RWPE2 (cell line): ENCODE results near the gene IQCE.

Experiments
- ATAC-seq: fragments of 200-7000 bp; cut with Tn5 transposase; 3 replicates; pipeline ENCODE4 v1.9.1; 2021; ENCODE audit warnings: low read depth
- DNase-seq: peaks from one replicate; pipeline ENCODE4 v3.0.0-alpha.2; 2020; ENCODE audit warnings: low spot score
- H3K27ac ChIP-seq: fragments of 450-650 bp; 2 replicates; pipeline ENCODE4 v1.5.1; 2017; ENCODE audit warnings: mild to moderate bottlenecking; ENCODE audit not compliant: poor library complexity, severe bottlenecking
- H3K27me3 ChIP-seq: fragments of 250-450 bp; sonication (Bioruptor Pico); 2 replicates; pipeline ENCODE4 v1.5.1; 2021; ENCODE audit warnings: mild to moderate bottlenecking, moderate library complexity; ENCODE audit not compliant: insufficient read depth, poor library complexity, severe bottlenecking
- H3K36me3 ChIP-seq: fragments of 250-450 bp; sonication (Bioruptor Pico); 2 replicates; pipeline ENCODE4 v1.5.1; 2020; ENCODE audit warnings: low read depth, mild to moderate bottlenecking, moderate library complexity
- H3K4me1 ChIP-seq: fragments of 250-450 bp; sonication (Bioruptor Pico); 2 replicates; pipeline ENCODE4 v1.5.1; 2021; ENCODE audit warnings: mild to moderate bottlenecking, moderate library complexity; ENCODE audit not compliant: insufficient read depth, poor library complexity, severe bottlenecking
- H3K4me3 ChIP-seq: fragments of 250-450 bp; sonication (Bioruptor Pico); 2 replicates; pipeline ENCODE4 v1.5.1; 2021; ENCODE audit warnings: mild to moderate bottlenecking, moderate library complexity; ENCODE audit not compliant: severe bottlenecking
- H3K9me3 ChIP-seq: fragments of 250-450 bp; sonication (Bioruptor Pico); 2 replicates; pipeline ENCODE4 v1.5.1; 2021; ENCODE audit warnings: mild to moderate bottlenecking, moderate library complexity; ENCODE audit not compliant: severe bottlenecking
- CTCF ChIP-seq: fragments of 450-650 bp; IDR thresholded peaks from one replicate; pipeline ENCODE4 v1.5.1; 2017; ENCODE audit warnings: mild to moderate bottlenecking, moderate library complexity; ENCODE audit not compliant: poor library complexity, severe bottlenecking

Gene IQCE

DNA sequence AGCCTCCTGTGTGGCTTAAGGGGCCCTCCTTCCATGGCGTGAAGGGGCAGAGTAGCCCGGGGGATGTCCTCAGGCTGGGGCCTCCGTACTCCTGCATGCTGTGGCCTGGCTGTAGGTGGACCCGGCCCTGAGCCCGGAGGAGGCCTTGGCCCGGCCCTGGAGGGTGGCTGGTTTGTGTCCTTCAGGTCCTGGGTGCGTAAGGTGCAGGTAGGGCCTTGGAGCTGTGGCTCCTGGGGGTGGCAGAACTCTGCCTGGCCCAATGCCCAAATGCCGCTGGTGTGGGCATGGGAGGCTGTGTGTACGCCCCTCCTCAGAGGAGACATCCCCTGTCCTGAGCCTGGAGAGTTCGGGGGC is 102.3 kb downstream of the IQCE start:
- TF ChIP-seq CTCF, result no peak
- H3K27me3 ChIP-seq, result no peaks in the 10 kb centered on the region
- no peaks in the 10 kb centered on the region for H3K36me3 ChIP-seq
- no peak overlapping the region for H3K4me3 ChIP-seq
- ATAC-seq (no peak), DNase-seq (no peak)
- no peak overlapping the region for H3K27ac ChIP-seq
- no peaks in the 10 kb centered on the region for H3K4me1 ChIP-seq
- H3K9me3 ChIP-seq, result no peaks in the 10 kb centered on the region

DNA sequence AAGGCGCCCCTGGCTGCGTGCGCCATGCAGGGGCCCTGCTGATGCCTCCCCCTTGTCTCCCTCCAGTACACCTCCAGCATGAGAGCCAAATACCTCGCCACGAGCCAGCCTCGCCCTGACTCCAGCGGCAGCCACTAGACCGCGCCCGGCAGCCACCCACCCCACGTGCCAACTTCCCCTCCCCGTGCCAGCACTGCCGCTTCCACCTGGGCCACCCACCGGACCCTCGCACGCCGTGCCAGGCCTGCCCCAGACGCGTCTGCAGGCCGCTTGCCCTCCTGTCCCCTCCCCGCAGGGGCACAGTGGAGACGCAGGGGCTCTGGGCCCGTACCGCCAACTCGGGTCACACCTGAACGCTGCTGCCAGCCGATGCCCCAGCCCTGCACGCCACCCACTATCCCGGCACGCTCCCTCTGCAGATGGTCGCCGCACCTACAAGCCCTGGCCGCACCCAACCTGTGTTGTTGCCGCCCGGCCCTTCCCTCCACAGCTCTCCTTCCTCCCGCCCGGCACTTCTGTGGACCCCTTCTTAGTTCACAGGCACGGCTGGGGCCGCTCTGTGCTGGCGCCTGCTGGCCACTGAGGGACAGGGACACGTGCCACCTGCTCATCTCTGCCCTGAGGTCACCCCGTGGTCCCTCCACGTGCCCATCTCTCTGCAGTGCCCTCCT is 103.0 kb downstream of the IQCE start:
- H3K4me3 ChIP-seq, result no peak overlapping the region
- TF ChIP-seq CTCF, result no peak
- H3K36me3 ChIP-seq, result no peaks in the 10 kb centered on the region
- no peaks in the 10 kb centered on the region for H3K27me3 ChIP-seq
- DNase-seq, result no peak
- no peak overlapping the region for H3K27ac ChIP-seq
- H3K4me1 ChIP-seq, result no peaks in the 10 kb centered on the region
- H3K9me3 ChIP-seq, result no peaks in the 10 kb centered on the region
- ATAC-seq, result no peak

- H3K27me3 ChIP-seq, result no peaks in the 10 kb centered on the region
- TF ChIP-seq CTCF, result no peak
- H3K4me1 ChIP-seq, result no peaks in the 10 kb centered on the region
- DNase-seq, result no peak
- H3K36me3 ChIP-seq, result no peaks in the 10 kb centered on the region
- no peaks in the 10 kb centered on the region for H3K9me3 ChIP-seq
- H3K27ac ChIP-seq, result no peak overlapping the region
- H3K4me3 ChIP-seq, result no peak overlapping the region
- no peak for ATAC-seq
Measured at GRCh38 chr7:2662273-2663120, 103.7 kb downstream of the IQCE start.

DNA sequence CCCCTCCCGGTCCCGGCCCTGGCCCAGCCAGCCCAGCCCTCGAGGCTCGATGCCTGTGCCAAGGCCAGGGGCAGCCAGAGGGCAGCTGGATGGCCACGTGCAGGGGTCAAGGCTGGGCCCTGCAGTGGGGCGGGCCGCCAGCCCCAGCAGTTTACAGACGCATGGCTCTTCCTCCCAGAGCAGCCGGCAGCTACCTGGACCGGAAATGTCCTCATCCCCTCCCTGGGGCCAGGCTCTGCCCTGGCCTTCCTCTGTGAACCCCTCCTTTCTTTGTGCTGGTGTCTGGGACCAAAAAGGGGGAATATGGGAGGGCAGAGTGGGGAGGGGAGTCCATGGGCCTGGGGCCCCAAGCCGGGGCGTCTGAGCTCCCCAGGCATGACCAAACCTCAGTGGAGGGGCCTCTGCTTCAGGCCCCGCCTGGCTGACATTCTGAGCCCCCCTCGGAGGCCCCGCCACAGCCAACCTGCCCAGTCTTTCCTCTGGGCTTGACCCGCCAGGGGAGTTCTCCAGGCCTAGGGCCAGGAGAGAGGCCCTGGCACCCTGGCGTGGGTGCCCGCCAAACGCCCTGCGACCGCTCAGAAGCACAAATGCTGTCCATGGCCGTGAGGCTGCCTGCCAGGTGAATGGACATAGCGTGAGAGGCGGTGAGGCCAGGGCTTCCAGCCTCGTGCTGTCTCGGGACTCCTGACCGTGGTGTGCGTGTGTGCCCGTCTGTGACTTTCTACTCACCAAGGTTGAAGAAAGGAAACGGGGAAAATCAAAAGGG is 104.5 kb downstream of the IQCE start:
- TF ChIP-seq CTCF, result no peak
- Histone ChIP-seq H3K4me3 (no peak overlapping the region), H3K4me1 (no peaks in the 10 kb centered on the region), H3K27me3 (no peaks in the 10 kb centered on the region), H3K27ac (no peak overlapping the region), H3K36me3 (no peaks in the 10 kb centered on the region), H3K9me3 (no peaks in the 10 kb centered on the region)
- ATAC-seq (no peak), DNase-seq (no peak)
